Measurements from ENCODE around the gene ATG7.

Gene ATG7

GRCh38 chr3:11226042-11226370 is 46.2 kb upstream of the ATG7 start:
- H3K9me3 ChIP-seq (ENCODE audit: insufficient read depth, low read length): no peaks in the 10 kb centered on the region
- H3K36me3 ChIP-seq (ENCODE audit: low read length): no peaks in the 10 kb centered on the region
- no peak overlapping the region for H2AFZ ChIP-seq (ENCODE audit: low read depth, low read length, severe bottlenecking)
- no peak overlapping the region for H3K9ac ChIP-seq (ENCODE audit: low read length)
- H3K4me3 ChIP-seq (ENCODE audit: insufficient read depth, low read length, poor library complexity, severe bottlenecking): no peak overlapping the region
- H3F3A ChIP-seq (ENCODE audit: insufficient read depth): no peaks in the 10 kb centered on the region
- H3K4me2 ChIP-seq (ENCODE audit: low read depth, low read length, poor library complexity, severe bottlenecking): no peak overlapping the region
- H3K9me2 ChIP-seq (replicated peaks; ENCODE audit: insufficient read depth, low read length): no peaks in the 10 kb centered on the region
- H3K27me3 ChIP-seq (ENCODE audit: low read length): no peaks in the 10 kb centered on the region
- no peak for TF ChIP-seq EZH2phosphoT487 (conservative IDR thresholded peaks at IDR 0.05; ENCODE audit: low read length)
- TF ChIP-seq CTCF (IDR thresholded peaks at IDR 0.05; ENCODE audit: insufficient read depth, low read length, poor library complexity, severe bottlenecking): no peak
- no peaks in the 10 kb centered on the region for H4K20me1 ChIP-seq (ENCODE audit: low read depth, low read length)
- no peaks in the 10 kb centered on the region for H3K79me2 ChIP-seq (ENCODE audit: insufficient read depth, low read length)
- no peak overlapping the region for H3K27ac ChIP-seq (ENCODE audit: low read depth, low read length)

- Histone ChIP-seq H3K4me3 (ENCODE audit: insufficient read depth, low read length, poor library complexity, severe bottlenecking) (no peak overlapping the region), H3K9me2 (replicated peaks; ENCODE audit: insufficient read depth, low read length) (no peaks in the 10 kb centered on the region), H2AFZ (ENCODE audit: low read depth, low read length, severe bottlenecking) (no peak overlapping the region), H3K4me2 (ENCODE audit: low read depth, low read length, poor library complexity, severe bottlenecking) (no peak overlapping the region), H3K36me3 (ENCODE audit: low read length) (no peaks in the 10 kb centered on the region), H4K20me1 (ENCODE audit: low read depth, low read length) (no peaks in the 10 kb centered on the region), H3K9ac (ENCODE audit: low read length) (no peak overlapping the region), H3K79me2 (ENCODE audit: insufficient read depth, low read length) (no peaks in the 10 kb centered on the region), H3K9me3 (ENCODE audit: insufficient read depth, low read length) (no peaks in the 10 kb centered on the region), H3K27me3 (ENCODE audit: low read length) (no peaks in the 10 kb centered on the region), H3K27ac (ENCODE audit: low read depth, low read length) (no peak overlapping the region), H3F3A (ENCODE audit: insufficient read depth) (no peaks in the 10 kb centered on the region)
- no peak for TF ChIP-seq EZH2phosphoT487 (conservative IDR thresholded peaks at IDR 0.05; ENCODE audit: low read length)
- no peak for TF ChIP-seq CTCF (IDR thresholded peaks at IDR 0.05; ENCODE audit: insufficient read depth, low read length, poor library complexity, severe bottlenecking)
Measured at GRCh38 chr3:11228041-11228440, 44.2 kb upstream of the ATG7 start.

GRCh38 chr3:11230125-11230524 is 42.1 kb upstream of the ATG7 start:
- Histone ChIP-seq H3K79me2 (ENCODE audit: insufficient read depth, low read length) (no peaks in the 10 kb centered on the region), H3K9me3 (ENCODE audit: insufficient read depth, low read length) (no peaks in the 10 kb centered on the region), H2AFZ (ENCODE audit: low read depth, low read length, severe bottlenecking) (no peak overlapping the region), H3K9me2 (replicated peaks; ENCODE audit: insufficient read depth, low read length) (no peaks in the 10 kb centered on the region), H3F3A (ENCODE audit: insufficient read depth) (no peaks in the 10 kb centered on the region), H3K9ac (ENCODE audit: low read length) (no peak overlapping the region), H3K4me2 (ENCODE audit: low read depth, low read length, poor library complexity, severe bottlenecking) (no peak overlapping the region), H3K27me3 (ENCODE audit: low read length) (no peaks in the 10 kb centered on the region), H4K20me1 (ENCODE audit: low read depth, low read length) (no peaks in the 10 kb centered on the region), H3K27ac (ENCODE audit: low read depth, low read length) (no peak overlapping the region), H3K36me3 (ENCODE audit: low read length) (no peaks in the 10 kb centered on the region), H3K4me3 (ENCODE audit: insufficient read depth, low read length, poor library complexity, severe bottlenecking) (no peak overlapping the region)
- TF ChIP-seq CTCF (IDR thresholded peaks at IDR 0.05; ENCODE audit: insufficient read depth, low read length, poor library complexity, severe bottlenecking): no peak
- TF ChIP-seq EZH2phosphoT487 (conservative IDR thresholded peaks at IDR 0.05; ENCODE audit: low read length): no peak

GRCh38 chr3:11230832-11231231 is 41.4 kb upstream of the ATG7 start:
- TF ChIP-seq EZH2phosphoT487 (conservative IDR thresholded peaks at IDR 0.05; ENCODE audit: low read length) (no peak), CTCF (IDR thresholded peaks at IDR 0.05; ENCODE audit: insufficient read depth, low read length, poor library complexity, severe bottlenecking) (no peak)
- Histone ChIP-seq H3K9me3 (ENCODE audit: insufficient read depth, low read length) (no peaks in the 10 kb centered on the region), H3K9me2 (replicated peaks; ENCODE audit: insufficient read depth, low read length) (no peaks in the 10 kb centered on the region), H3K4me2 (ENCODE audit: low read depth, low read length, poor library complexity, severe bottlenecking) (no peak overlapping the region), H3K27ac (ENCODE audit: low read depth, low read length) (no peak overlapping the region), H3F3A (ENCODE audit: insufficient read depth) (no peaks in the 10 kb centered on the region), H3K27me3 (ENCODE audit: low read length) (no peaks in the 10 kb centered on the region), H2AFZ (ENCODE audit: low read depth, low read length, severe bottlenecking) (no peak overlapping the region), H3K9ac (ENCODE audit: low read length) (no peak overlapping the region), H4K20me1 (ENCODE audit: low read depth, low read length) (no peaks in the 10 kb centered on the region), H3K4me3 (ENCODE audit: insufficient read depth, low read length, poor library complexity, severe bottlenecking) (no peak overlapping the region), H3K79me2 (ENCODE audit: insufficient read depth, low read length) (no peaks in the 10 kb centered on the region), H3K36me3 (ENCODE audit: low read length) (no peaks in the 10 kb centered on the region)

All from SU-DHL-6 (cell line).